HG02938 (cell line): ENCODE results near the gene ZBED1.
"Not testable (repeated sequence)": the region's sequence is repeated elsewhere in the genome, so short reads cannot be mapped to it uniquely, and the experiment has no call there.

Experiments
- ATAC-seq: cut with Tn5 transposase; IDR thresholded peaks from one replicate; pipeline ENCODE4 v1.9.1; 2021; ENCODE audit warnings: mild to moderate bottlenecking, moderate library complexity; ENCODE audit not compliant: unreplicated experiment

ZBED1 gene

DNA sequence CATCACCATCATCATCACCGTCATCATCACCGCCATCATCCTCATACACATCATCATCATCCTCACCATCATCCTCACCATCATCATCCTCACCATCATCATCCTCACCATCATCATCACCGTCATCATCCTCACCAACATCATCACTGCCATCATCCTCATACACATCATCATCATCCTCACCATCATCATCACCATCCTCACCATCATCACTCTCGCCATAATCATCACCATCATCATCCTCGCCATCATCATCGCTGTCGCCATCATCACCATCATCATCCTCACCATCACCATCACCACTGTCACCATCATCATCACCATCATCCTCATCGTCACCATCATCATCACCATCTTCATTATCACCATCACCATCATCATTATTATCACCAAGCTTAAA is 19.8 kb upstream of the ZBED1 start:
- no peak for ATAC-seq

DNA sequence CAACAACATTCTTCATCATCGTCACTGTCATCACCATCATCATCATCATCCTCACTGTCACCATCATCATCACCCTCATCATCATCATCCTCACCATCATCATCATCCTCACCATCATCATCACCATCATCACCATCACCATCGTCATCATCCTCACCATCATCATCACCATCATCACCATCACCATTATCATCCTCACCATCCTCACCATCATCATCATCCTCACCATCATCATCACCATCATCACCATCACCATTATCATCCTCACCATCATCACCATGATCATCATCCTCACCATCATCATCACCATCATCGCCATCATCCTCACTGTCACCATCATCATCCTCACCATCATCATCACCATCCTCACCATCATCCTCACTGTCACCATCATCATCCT is 18.9 kb upstream of the ZBED1 start:
- ATAC-seq = not testable (repeated sequence)

DNA sequence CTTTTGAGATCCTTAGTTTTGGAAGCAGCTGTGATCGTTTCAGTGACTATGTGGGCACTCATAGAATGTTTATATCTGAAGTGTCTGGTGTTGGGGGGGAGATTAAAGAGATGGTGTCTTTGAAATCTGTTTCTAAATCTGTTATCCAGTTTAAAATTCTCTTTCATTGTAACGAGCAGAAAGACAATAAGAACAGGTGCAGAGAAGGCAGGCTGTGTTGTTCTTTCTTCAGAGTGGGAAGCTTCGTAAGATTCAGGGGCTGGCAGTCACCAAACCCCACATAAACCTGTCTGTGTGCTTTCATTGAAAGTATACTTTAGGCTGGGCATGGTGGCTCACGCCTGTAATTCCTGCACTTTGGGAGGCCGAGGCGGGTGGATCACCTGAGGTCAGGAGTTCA is 16.3 kb upstream of the ZBED1 start:
- ATAC-seq = peak; percentile 7

DNA sequence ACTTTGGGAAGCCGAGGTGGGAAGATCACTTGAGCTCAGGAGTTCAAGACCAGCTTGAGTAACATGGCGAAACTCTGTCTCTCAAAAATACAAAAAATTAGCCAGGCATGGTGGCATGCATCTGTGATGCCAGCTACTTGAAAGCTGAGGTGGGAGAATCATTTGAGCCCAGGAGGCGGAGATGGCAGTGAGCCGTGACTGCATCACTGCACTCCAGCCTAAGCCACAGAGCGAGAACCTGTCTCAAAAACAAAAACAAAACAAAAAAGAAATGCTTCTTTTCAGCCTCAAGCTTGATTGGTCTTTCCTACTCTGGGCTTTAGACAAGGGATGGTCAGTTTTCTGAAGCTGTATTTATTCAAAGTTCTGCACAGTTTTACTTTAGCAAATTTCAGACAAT is 15.8 kb upstream of the ZBED1 start:
- ATAC-seq = peak; percentile 39

DNA sequence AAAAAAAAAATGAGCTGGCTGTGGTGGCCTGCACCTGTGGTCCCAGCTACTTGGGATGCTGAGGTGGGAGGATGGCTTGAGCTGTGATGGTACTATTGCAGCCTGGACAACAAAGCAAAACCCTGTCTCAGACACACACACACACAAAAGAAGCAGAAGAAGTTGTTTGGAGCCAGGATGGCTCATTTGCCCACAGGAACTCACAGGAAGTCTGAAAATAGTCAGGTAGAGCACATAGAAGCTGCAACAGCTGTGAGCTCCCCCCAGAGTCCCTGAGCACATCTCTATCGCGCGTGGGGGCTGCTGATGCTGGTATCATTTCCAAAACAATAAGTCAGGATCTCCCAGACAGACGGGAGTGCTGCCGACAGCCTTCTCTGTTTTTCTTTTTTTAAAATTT is 13.4 kb upstream of the ZBED1 start:
- ATAC-seq = no peak

DNA sequence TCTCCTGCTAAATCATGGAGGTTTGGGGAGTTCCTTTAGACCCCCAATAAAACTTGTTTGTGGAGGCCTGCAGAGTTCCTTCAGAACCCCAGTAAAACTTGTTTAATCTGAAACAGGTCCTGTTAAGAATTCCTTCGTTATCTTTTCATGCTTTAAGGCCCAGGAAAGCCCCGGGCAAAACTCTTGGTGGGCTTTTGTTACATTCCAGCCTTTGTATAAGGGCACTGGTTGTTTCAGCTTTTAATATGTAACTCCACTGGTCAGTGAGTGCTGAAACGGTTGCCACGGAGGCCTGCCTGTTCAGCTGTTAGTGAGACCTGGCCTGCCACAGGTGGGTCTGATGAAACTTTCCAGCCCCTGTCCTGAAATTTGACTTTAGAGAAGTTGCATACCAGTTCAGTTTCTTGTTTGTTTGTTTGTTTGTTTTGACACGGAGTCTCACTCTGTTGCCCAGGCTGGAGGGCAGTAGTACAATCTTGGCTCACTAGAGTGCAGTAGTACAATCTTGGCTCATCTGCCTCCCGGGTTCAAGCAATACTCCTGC is 12.4 kb upstream of the ZBED1 start:
- no peak for ATAC-seq

DNA sequence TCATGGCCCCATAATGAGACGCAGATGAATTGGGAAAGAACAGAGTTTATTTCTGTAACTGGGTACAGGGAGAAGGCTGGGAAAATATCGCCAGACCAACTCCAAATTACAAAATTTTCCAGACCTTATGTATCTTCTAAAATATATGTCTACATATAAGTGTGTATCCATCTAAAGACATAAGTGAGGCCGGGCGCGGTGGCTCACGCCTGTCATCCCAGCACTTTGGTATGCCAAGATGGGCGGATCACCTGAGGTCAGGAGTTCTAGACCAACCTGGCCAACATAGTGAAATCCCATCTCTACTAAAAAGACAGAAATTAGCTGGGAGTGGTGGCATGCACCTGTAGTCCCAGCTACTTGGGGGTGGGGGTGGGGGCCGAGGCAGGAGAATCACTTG is 11.7 kb upstream of the ZBED1 start:
- no peak for ATAC-seq

DNA sequence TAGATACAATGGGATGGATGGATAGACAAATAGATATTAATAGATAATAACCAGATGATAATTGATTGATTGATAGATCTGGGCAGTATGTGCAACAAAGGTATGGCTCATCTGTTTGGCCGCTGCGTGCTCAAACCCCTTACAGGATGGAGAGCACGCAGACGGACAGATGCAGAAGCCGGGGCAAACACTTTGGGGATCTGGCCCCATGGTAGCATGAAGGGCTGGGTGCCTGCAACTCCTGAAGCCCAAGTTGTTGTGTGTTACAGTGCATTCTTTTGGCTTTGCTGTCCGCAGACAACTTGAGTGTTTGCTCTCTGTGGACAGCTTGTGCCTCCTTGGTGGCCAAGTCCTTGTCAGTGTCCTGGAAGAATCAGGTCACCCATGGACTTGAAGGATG is 10.6 kb upstream of the ZBED1 start:
- no peak for ATAC-seq

DNA sequence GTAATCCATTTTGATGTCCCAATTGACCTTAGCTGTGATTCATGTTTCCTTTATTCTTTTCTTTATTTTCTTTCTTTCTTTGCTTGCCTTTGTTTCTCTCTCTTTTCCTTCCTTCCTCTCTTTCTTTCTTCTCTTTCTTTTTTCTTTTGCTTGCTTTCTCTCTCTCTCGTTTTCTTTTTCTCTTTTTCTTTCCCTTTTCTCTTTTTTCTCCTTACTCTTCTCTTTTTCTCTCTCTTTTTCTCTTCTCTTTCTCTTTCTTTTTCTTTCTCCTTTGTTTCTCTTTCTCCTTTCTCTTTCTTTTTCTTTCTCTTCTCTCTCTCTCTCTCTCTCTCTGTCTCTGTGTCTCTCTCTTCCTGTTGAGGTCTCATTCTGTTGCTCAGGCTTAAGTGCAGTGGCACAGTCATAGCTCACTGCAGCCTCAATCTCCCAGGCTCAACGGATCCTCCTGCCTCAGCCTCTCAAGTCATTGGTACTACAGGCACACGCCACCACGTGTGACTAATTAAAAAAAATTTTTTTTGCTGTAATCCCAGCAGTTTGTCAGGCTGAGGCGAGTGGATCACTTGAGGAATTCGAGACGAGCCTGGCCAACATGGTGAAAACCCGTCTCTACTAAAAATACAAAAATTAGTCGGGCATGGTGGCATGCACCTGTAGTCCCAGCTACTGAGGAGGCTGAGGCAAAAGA is 8.0 kb upstream of the ZBED1 start:
- ATAC-seq = no peak

DNA sequence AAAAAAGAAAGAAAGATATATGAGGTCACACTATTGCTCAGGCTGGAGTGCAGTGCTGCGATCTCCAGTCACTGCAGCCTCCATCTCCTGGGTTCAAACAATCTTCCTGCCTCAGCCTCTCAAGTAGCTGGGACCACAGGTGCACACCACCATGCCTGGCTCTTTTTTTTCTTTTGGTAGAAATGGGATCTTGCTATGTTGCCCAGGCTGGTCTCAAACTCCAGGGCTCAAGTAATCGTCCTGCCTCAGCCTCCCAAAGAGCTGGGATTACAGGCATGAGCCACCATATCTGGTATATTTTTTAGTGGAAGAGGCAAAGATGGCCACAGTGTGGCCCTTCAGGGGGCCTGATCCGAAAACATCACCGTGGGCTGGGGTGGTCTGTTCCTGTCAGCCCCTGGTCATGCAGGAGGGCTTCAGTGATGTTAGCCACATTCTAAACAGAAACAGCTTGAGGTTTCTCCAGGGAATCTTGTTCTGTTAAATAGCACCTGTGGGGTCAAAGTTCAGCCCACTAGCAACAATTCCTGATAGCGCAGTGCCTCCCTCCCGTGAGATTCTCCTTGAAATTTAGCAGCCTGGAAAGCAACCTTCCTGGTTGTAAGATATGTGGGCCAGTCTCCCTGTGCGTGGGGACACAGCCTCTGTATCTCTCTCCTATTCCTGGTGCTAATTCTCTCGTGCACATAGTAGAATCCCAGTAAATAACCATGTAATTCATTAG is 7.3 kb upstream of the ZBED1 start:
- ATAC-seq = no peak

DNA sequence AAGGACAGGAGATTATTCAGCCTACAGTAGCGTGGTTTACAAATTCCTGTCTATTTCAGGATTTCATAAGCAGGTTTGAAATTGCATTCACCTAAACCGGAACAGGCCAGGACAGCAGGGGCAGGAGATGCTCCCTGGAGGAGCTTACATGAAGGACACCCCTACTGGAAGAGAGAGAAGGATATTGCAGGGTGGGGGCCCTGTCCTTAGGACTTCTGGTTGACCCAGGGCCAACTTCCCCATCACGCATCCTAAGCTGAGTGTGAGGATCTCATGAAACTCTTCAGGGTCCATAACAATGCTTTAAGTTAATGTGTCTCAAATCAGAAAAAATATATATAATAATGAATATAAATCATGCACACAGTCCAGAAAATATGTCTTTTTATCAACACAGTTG is 6.4 kb upstream of the ZBED1 start:
- ATAC-seq = no peak

DNA sequence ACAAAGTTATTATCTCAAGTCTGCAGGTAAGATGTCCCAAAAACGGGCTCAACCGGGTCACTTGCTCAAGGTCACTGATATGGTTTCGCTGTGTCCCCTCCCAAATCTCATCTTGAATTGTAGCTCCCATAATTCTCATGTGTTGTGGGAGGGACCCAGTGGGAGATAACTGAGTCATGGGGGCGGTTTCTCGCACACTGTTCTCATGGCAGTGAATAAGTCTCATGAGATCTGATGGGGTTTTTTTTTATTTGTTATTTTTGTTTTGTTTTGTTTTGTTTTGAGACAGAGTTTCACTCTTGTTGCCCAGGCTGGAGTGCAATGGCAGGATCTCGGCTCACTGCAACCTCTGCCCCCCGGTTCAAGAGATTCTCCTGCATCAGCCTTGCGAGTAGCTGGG is 4.6 kb upstream of the ZBED1 start:
- ATAC-seq = not testable (repeated sequence)

DNA sequence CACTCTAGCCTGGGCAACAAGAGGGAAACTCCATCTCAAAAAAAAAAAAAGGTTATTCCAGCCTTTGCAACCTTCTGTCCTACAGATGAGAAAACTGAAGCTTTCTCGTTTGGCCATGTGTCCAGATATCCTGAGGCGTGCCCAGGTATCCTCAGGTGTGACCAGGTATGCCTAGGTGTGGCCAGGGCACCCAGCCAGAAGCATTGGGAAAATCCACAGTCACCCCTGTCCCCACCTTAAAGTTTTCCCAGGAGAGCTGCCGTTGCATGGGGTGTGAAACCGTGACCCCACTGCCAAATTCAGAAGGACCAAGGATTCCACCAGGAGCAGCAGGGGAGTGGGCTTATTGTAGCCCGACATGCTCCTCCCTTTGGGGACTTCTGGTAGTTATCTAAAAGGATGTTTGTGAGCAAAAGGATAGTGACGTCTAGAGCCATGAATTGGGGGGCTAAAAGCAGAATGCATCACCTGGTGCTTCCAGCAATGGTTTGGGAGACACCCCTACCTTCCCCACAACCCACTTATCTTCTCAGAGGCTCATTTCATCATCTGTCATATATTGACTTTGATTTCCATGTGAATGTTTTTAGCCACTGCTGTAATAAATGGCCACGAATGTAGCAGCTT is 4.0 kb upstream of the ZBED1 start:
- no peak for ATAC-seq

DNA sequence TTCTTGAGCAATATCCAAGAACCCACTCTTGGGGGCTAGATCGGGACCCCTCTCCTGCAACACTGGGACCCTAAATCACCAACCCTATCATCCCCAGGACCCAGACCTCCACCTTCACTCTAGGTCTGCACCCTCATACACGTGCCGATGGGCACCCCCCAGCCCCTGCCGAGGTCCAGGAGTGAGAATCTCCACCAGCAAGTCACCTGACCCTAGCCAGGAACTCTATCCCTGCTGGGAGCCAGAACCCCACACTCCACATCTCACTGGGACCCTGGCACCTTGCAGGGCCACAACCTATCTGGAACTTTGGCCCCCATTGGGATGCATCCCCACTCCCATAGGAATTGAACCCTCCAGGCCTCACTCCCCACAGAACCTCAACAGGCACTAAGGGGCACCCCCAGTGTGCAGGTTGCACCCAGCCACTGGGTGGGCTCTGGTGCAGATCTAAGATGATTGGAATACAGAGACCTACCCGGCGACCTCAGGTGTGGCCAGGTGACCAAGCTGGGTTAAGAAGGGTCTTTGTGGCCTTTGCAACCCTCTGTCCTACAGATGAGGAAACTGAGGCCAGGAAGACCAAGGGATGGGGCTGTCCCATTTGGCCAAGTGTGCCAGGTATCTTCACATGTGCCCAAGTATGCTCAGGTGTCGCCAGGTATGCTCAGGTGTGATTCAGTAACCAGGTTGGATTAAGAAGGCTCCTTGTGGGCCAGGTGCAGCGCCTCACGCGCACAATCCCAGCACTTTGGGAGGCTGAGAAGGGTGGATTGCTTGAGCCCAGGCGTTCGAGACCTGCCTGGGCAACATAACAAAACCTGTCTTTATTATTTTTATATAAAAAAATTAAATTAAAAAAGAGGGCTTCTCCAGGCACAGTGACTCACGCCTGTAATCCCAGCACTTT is 3.1 kb upstream of the ZBED1 start:
- no peak for ATAC-seq

DNA sequence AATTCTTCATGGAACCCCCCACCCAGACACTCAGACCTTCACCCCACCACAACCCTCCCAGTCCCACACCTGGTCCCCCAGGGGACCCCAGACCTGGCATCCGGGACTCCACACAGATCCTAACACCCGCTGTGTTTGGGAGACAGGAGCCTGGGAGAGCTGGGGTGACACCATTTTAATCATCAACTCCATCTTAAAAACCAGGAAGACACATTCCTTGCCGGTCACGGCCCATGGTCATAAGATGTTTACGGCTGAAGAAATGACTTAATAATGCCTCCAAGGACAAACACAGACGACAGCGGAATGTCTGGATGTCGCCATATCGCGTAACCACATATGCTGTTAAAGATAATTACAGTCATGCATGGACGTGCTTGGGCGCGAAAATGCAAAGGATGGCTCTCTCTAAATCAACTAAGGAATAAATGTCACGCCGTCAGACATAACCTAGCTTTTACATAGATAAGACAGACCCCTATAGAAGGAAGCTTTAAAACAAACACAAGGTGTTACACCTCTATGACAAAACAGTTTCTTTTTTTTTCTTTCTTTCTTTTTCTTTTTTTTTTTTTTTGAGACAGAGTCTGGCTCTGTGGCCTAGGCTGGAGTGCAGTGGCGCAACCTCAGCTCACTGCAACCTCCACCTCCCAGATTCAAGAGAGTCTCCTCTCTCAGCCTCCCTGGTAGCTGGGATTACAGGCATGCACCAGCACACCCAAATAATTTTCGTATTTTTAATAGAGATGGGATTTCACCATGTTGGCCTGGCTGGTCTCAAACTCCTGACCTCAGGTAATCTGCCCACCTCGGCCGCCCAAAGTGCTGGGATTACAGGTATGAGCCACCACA is 2.1 kb upstream of the ZBED1 start:
- ATAC-seq = no peak

DNA sequence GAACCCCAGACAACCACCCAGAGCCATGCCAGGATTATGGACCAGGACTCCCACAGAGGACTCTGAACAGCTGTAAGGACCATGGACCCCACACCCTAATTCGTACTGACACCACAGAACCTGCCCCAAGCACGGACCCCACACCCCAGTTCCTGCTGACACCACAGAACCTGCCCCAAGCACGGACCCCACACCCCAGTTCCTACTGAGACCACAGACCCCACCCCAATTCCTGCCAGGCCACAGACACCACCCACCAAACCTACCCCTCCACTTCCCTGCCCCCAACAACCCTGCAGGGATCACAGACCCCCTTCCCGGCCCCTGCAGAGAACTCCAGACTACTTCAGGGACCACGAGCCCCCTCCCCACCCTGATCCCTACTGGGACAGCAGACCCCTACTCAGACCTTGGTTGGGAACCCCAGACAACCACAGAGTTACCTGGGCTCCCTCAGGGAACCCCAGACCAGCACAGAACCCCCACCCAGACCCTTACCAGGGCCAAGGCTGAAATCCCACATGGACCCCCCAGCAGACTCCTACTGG is 1.4 kb upstream of the ZBED1 start:
- ATAC-seq = no peak

DNA sequence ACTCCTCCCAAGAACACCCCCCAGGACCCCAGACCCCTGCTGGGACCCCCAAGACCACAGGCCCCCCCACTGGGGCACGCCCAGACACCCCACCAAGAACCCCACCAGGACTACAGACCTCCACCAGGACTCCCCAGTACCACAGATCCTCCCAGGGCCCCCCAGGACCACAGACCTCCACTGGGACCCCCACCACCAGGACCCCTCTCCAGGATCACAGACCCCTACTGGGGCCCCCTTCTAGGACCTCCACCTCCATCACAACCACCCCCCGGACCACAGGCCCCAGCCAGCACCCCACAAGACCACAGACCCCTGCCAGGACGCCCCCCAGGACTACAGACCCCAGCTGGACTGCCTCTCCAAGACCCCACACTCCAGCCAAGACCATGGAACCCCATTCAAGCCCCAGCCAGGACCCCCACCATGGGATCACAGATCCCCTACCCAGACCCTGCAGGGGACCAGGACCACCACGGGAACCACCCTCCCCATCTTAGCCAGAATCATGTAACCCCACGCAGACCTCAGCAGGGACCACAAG is 855 bp upstream of the ZBED1 start:
- no peak for ATAC-seq

DNA sequence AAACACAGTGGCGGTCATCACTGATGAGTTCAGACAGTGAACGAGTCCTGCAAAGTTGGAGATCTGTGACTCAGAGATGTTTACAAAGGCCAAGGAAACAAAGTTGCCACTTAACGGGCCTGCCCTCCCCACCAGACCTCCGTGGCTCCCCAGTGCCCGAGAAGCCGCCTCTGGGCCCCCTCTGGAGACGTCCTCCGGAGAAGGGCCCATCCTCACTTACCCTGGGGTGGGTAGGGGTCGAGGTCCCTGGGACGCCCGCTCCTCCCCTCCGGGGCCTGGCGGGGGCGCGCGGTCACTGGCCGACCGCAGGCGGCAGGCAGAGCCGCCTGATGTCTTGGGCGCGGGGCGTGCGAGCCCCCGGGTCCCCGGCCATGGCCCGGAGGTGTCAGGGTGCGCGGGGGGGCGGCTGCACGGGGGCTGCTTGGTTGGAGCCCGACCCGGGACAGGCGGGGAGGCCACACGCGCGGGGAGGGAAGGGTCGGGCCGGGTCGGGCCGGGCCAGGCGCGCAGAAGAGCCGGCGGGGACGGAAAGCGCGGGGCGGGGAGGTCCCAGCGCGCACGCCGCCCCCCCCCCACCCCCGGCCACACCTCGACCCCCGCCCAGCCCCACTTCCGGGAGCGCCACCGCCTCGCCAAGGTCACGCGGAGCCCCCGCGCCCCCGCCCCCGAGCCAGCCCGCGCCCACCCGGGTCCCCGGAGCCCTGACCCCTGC is 529 bp downstream of the ZBED1 start:
- ATAC-seq = no peak

DNA sequence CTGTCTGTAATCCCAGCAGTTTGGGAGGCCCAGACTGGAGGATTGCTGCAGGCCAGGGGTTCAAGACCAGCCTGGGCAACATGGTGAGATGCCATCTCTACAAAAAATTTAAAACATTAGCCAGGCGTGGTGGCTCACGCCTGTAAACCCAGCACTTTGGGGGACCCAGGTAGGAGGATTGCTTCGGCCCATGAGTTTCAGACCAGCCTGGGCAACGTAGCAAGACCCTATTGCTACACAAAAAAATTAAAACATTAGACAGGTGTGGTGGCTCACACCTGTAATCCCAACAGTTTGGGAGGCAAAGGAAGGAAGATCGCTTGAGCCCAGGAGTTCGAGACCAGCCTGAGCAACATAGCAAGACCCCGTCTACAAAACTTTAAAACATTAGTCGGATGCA is 1.3 kb downstream of the ZBED1 start:
- ATAC-seq = no peak
